Fibroblast of the aortic adventitia (primary cell): Measurements from ENCODE around the gene JPT1. TPM values are rescaled to one million over a fixed set of nuclear protein-coding genes. Genes with fewer than 3 reads are reported as not detected.

Experiments
- DNase-seq: peaks from one replicate; pipeline ENCODE4 v3.0.0-alpha.2; 2010; ENCODE audit warnings: low read depth
- H3K4me3 ChIP-seq: 2 replicates; pipeline ENCODE4 v1.5.1; 2011; ENCODE audit warnings: low read depth, mild to moderate bottlenecking, control low read depth, low read length, moderate library complexity
- total RNA-seq: library from RNA; depleted of rRNA; stranded (reverse); fragments of >200 nt; gene quantifications from 2 replicates; pipeline ENCODE4 v1.2.3, GENCODE V29; 2012; ENCODE audit warnings: low replicate concordance
- TF ChIP-seq, protein P1 (sequence below): IDR thresholded peaks from 2 replicates; pipeline ENCODE4 v1.5.1; 2011; ENCODE audit warnings: mild to moderate bottlenecking, low read length, control low read depth, inconsistent platforms; ENCODE audit not compliant: insufficient read depth

The JPT1 gene
- total RNA-seq, 1 donor: 71.1 TPM

DNA sequence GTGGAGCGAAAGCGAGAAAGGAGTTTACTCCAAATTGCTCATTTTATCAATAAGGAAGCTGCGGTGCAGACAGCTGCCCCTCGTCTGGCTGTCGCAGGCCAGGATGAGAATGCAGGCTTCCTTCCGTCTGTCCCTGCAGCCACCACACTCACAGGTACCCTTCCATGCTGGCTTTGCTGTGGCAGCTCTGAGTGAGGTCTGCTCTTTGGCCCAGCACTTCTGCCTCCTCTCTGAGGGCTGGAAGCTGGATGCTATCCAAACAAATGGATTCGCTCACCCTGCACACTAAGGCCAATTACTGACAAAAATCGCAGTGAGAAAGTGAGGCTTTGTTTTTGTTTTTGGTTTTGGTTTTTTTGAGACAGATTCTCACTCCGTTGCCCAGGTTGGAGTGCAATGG lies 37.6 kb downstream of the JPT1 start:
- TF ChIP-seq, protein P1, sequence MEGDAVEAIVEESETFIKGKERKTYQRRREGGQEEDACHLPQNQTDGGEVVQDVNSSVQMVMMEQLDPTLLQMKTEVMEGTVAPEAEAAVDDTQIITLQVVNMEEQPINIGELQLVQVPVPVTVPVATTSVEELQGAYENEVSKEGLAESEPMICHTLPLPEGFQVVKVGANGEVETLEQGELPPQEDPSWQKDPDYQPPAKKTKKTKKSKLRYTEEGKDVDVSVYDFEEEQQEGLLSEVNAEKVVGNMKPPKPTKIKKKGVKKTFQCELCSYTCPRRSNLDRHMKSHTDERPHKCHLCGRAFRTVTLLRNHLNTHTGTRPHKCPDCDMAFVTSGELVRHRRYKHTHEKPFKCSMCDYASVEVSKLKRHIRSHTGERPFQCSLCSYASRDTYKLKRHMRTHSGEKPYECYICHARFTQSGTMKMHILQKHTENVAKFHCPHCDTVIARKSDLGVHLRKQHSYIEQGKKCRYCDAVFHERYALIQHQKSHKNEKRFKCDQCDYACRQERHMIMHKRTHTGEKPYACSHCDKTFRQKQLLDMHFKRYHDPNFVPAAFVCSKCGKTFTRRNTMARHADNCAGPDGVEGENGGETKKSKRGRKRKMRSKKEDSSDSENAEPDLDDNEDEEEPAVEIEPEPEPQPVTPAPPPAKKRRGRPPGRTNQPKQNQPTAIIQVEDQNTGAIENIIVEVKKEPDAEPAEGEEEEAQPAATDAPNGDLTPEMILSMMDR: no peak
- no peak overlapping the region for H3K4me3 ChIP-seq
- DNase-seq: peak; percentile 37

DNA sequence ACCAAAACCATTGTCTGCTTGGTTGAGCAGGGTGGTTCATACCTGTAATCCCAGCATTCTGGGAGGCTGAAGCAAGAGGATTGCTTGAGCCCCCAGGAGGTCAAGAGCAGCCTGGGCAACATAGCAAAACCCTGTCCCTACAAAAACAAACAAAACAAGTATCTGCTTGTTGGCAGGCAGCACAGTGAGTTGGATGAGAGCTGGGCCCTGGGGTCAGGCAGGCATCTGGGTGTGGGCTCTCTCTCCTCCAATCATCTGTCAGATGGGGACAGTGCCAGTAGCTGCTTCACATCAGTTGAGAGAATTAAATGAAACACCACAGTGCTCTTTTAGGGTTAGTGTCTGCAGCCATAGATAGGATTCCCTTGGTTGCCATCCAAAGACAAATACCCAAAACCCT lies 38.8 kb downstream of the JPT1 start:
- no peak overlapping the region for H3K4me3 ChIP-seq
- TF ChIP-seq, protein P1: no peak
- DNase-seq: no peak

DNA sequence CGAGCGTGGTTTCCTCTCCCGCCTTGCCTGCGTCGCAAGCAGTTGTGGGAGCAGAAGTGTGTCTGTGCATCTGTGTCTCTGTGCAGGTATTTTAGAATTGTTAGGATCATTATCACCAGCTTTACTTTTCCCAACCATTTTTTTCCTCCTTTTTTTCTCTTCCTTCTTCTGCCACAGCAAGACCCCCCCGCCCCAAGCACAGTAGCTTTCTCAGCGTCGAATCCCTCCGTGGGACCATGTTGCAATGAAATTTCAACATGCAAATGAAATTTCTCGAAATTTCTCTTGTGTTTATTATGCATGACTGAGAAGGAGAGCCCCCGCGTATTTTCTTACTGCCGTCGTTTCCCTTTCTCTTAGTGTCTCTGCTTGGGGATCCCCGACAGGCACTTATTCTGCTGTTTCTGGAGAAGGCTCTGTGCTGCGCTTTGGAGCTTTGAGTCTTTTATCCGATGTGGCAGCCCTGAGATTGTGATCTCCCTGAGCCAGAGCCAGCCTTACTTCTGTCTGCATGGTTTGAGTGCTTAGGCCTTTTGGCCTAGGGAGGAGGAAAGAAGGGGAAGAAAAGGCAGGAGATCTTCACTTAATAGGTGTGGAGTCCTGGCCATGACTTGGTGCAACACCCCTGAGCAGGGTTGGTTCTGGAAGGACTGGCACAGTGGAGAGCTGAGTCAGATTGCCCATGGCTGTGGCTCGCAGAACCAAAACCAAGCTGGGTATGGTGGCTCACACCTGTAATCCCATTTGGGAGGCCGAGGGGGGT lies 39.6 kb downstream of the JPT1 start:
- peak overlapping the region; percentile 68 for H3K4me3 ChIP-seq
- DNase-seq: no peak
- TF ChIP-seq, protein P1: no peak

DNA sequence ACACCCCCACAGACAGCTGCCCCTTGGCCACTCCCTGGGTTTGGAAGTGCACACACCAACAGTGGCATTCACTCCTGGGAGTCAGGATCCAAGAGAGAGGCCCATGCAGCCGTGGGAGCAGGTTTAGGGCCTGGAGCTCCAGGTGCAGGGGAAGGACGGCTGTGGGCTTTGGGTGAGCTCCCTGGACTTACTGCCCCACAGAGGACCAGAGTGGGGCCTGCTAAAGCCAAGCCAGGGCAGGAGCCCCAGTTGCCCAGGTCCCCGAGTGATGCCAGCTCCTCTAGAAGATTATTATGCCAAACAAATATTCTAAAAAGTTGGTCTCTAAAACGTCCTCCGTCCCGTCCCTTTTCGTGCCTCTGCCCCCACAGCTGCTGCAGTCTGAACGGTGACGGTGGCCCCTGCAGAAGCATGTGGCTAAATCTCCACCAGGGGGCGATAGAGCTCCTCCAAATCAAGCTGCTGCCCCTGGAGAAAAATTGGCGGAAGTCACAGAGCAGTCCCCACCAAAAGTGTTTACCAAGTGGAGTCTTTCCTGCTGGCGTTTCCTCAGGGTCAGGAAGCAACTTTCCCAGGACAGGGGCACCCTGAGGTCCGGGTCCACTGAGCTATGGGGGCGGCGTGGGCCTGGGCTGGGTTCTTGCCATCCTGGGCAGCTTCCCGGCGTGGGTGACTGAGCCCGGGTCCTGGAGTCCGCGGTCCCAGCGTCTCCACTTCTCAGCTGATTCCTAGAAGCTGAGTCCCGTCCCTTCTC lies 40.3 kb downstream of the JPT1 start:
- DNase-seq: peak; percentile 95
- TF ChIP-seq, protein P1: peak; percentile 94
- peak overlapping the region; percentile 68 for H3K4me3 ChIP-seq

DNA sequence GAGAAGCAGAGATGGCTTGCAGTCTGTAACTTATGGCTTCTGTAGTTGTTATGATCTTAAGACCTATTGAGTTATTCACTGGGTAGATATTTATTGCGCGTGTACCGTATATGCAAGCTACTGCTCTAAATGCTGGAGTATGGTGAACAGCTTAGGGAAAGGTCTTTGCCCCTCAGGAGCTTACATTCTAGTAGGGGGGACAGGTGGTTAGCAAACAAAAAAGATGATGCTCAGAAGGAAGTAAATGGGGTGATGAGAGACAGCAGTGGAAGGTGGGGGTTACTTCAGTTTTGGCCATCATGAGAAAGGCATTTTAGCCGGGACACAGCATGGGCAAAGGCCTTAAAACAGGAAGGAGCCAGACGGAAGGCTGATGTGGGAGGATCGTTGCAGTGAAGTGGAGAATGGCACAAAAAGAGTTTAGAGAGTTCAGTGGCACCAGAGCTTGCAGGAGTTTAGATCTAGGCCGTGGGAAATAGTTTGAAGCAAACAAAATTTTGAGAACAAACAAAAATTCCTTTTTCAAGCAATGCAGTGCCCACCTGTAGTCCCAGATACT lies 42.5 kb downstream of the JPT1 start:
- TF ChIP-seq, protein P1: no peak
- DNase-seq: no peak
- no peak overlapping the region for H3K4me3 ChIP-seq

DNA sequence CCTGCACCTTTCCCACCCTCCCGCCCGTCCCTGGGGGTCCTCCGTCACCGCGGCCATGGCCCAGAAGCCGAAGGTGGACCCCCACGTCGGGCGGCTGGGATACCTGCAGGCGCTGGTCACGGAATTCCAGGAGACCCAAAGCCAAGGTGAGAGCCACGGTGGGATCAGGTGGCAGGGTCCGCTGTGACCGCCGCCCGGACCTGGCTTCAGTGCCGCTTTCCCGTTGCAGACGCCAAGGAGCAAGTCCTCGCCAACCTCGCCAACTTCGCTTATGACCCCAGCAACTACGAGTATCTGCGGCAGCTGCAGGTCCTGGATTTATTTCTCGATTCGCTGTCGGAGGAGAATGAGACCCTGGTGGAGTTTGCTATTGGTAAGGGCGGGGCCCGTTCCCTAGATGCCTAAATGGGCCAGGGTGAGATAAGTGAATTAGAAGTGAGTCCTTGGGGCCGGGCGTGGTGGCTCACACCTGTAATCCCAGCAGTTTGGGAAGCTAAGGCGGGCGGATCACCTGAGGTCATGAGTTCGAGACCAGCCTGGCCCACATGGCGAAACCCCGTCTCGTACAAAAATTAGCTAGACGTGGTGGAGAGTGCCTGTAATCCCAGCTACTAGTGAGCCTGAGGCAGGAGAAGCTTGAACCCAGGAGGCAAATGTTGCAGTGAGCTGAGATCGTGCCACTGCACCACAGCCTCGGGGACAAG lies 43.9 kb downstream of the JPT1 start:
- no peak for DNase-seq
- H3K4me3 ChIP-seq: peak overlapping the region; percentile 91
- TF ChIP-seq, protein P1: no peak
